DOHH2 (cell line): ENCODE data around the gene GUCY1A1.

Experiments
- H3F3A ChIP-seq: fragments of 200-600 bp; sonication (generic), shearing (Covaris generic); 2 replicates; pipeline ENCODE4 v1.6.0; 2016; ENCODE audit warnings: antibody characterized with exemption, mild to moderate bottlenecking; ENCODE audit not compliant: control insufficient read depth, insufficient read depth
- H3K27ac ChIP-seq: fragments of 200-600 bp; sonication (generic); 2 replicates; pipeline ENCODE4 v1.5.1; 2014; ENCODE audit warnings: low read depth, mild to moderate bottlenecking, low read length, moderate library complexity
- H3K27me3 ChIP-seq: fragments of 200-600 bp; sonication (generic); 2 replicates; pipeline ENCODE4 v1.6.1; 2014; ENCODE audit warnings: mild to moderate bottlenecking, low read length, mixed read lengths; ENCODE audit not compliant: control insufficient read depth
- H3K36me3 ChIP-seq: fragments of 200-600 bp; sonication (generic); 2 replicates; pipeline ENCODE4 v1.6.1; 2014; ENCODE audit warnings: mild to moderate bottlenecking, low read length, moderate library complexity, mixed read lengths; ENCODE audit not compliant: control insufficient read depth
- H3K4me1 ChIP-seq: fragments of 200-600 bp; sonication (generic); 2 replicates; pipeline ENCODE4 v1.6.1; 2014; ENCODE audit warnings: mild to moderate bottlenecking, low read length, mixed read lengths; ENCODE audit not compliant: control insufficient read depth
- H3K4me2 ChIP-seq: fragments of 200-600 bp; sonication (generic); 2 replicates; pipeline ENCODE4 v1.6.0; 2014; ENCODE audit warnings: mild to moderate bottlenecking, low read length, moderate library complexity
- H3K4me3 ChIP-seq: fragments of 200-600 bp; sonication (generic); 2 replicates; pipeline ENCODE4 v1.5.1; 2014; ENCODE audit warnings: mild to moderate bottlenecking, low read length, mixed read lengths
- H3K79me2 ChIP-seq: fragments of 200-600 bp; sonication (generic); 2 replicates; pipeline ENCODE4 v1.6.1; 2014; ENCODE audit warnings: mild to moderate bottlenecking, low read length, mixed read lengths; ENCODE audit not compliant: control insufficient read depth
- H3K9me2 ChIP-seq: fragments of 200-600 bp; sonication (generic); replicated peaks from 2 replicates; pipeline ENCODE4 v1.6.1; 2014; ENCODE audit warnings: mild to moderate bottlenecking, low read length, mixed read lengths; ENCODE audit not compliant: control insufficient read depth
- H3K9me3 ChIP-seq: fragments of 200-600 bp; sonication (generic); 2 replicates; pipeline ENCODE4 v1.6.1; 2014; ENCODE audit warnings: antibody characterized with exemption, low read length, mixed read lengths; ENCODE audit not compliant: control insufficient read depth, insufficient read depth
- H4K20me1 ChIP-seq: fragments of 200-600 bp; sonication (generic); 2 replicates; pipeline ENCODE4 v1.6.0; 2014; ENCODE audit warnings: low read depth, mild to moderate bottlenecking, antibody characterized with exemption, low read length, moderate library complexity; ENCODE audit not compliant: control insufficient read depth, insufficient read depth
- CTCF ChIP-seq: fragments of 200-600 bp; sonication (generic); IDR thresholded peaks from one replicate; pipeline ENCODE4 v1.5.1; 2014; ENCODE audit warnings: antibody characterized with exemption, mild to moderate bottlenecking, low read depth, low read length; ENCODE audit not compliant: poor library complexity, severe bottlenecking
- EZH2phosphoT487 ChIP-seq: fragments of 200-600 bp; sonication (generic); IDR thresholded peaks from 2 replicates; pipeline ENCODE4 v1.6.1; 2017; ENCODE audit warnings: borderline replicate concordance, mild to moderate bottlenecking, antibody characterized with exemption, low read length, moderate library complexity, mixed read lengths

GUCY1A1 gene

DNA sequence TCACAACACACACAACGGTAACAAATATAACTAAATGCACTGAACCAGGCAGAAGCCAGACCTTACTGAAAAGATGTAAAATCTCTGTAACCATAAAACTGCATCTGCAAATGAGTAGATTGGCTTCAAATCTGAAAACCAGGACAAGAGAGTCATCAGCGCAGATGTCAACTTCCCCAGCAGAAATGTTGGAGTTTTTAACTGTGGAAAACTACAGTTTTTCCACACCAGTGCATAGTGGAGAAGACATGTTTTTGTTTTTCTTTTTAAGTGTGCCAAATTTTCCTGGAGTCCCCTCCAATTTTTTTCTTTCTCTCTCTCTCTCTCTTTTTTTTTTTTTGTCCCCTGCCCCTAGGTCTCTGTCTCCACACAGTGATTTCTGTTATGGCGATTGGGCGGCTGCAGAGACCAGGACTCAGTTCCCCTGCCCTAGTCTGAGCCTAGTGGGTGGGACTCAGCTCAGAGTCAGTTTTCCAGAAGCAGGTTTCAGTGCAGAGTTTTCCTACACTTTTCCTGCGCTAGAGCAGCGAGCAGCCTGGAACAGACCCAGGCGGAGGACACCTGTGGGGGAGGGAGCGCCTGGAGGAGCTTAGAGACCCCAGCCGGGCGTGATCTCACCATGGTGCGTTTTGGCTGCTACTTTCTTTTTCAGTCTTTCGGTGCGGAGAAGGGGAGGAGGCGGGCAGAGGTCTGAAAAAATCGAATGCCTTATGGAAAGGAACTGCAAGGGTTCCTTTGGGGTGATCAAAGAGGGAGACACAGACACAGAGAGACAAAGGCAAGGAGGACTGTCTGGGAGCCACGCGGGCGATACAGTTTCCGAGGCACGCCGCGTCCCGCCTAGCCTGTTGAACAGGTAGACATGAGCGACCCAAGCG, at the start of gene GUCY1A1:
Gene GUCY1A1 (plus strand): TSS at position 505 of the 878 bp plus-strand sequence. CDS start 30,020 bp downstream, outside the sequence.
- Histone ChIP-seq H3F3A (no peaks in the 10 kb centered on the region), H3K27me3 (no peaks in the 10 kb centered on the region), H3K79me2 (no peaks in the 10 kb centered on the region), H3K36me3 (no peaks in the 10 kb centered on the region), H3K4me1 (no peaks in the 10 kb centered on the region), H3K9me2 (no peaks in the 10 kb centered on the region), H3K9me3 (no peaks in the 10 kb centered on the region), H3K4me2 (no peak within 1 kb of the TSS), H4K20me1 (no peaks in the 10 kb centered on the region), H3K27ac (no peak within 1 kb of the TSS), H3K4me3 (no peak within 1 kb of the TSS)
- TF ChIP-seq EZH2phosphoT487 (no peak), CTCF (no peak)

GRCh38 chr4:155617296-155617695, 49.4 kb upstream of the GUCY1A1 start:
- TF ChIP-seq EZH2phosphoT487: no peak
- no peak for TF ChIP-seq CTCF
- no peaks in the 10 kb centered on the region for H4K20me1 ChIP-seq
- H3F3A ChIP-seq: no peaks in the 10 kb centered on the region
- no peaks in the 10 kb centered on the region for H3K9me2 ChIP-seq
- no peak overlapping the region for H3K4me3 ChIP-seq
- H3K4me2 ChIP-seq: no peak overlapping the region
- H3K27me3 ChIP-seq: no peaks in the 10 kb centered on the region
- H3K4me1 ChIP-seq: no peaks in the 10 kb centered on the region
- H3K36me3 ChIP-seq: no peaks in the 10 kb centered on the region
- no peaks in the 10 kb centered on the region for H3K79me2 ChIP-seq
- H3K9me3 ChIP-seq: no peaks in the 10 kb centered on the region
- no peak overlapping the region for H3K27ac ChIP-seq

- H3K27me3 ChIP-seq: no peaks in the 10 kb centered on the region
- H3K36me3 ChIP-seq: no peaks in the 10 kb centered on the region
- no peaks in the 10 kb centered on the region for H3K79me2 ChIP-seq
- H3K4me2 ChIP-seq: no peak overlapping the region
- H3K27ac ChIP-seq: no peak overlapping the region
- TF ChIP-seq CTCF: no peak
- TF ChIP-seq EZH2phosphoT487: no peak
- no peak overlapping the region for H3K4me3 ChIP-seq
- no peaks in the 10 kb centered on the region for H3F3A ChIP-seq
- H3K9me2 ChIP-seq: no peaks in the 10 kb centered on the region
- no peaks in the 10 kb centered on the region for H3K4me1 ChIP-seq
- no peaks in the 10 kb centered on the region for H3K9me3 ChIP-seq
- H4K20me1 ChIP-seq: no peaks in the 10 kb centered on the region
Observed at GRCh38 chr4:155618183-155618838, 48.3 kb upstream of the GUCY1A1 start.
